COR-L47 (cell line): ENCODE results near the gene SCNN1B.
"Not testable (repeated sequence)": the region's sequence is repeated elsewhere in the genome, so short reads cannot be mapped to it uniquely, and the experiment has no call there.

ENCODE experiments used
- DNase-seq: peaks from one replicate; lab custom pipeline; 2025; lab: John Stamatoyannopoulos, UW

Gene SCNN1B

GRCh38 chr16:23355106-23355670, 53.1 kb downstream of the SCNN1B start:
- DNase-seq, result no peak

GRCh38 chr16:23356941-23357340, 54.8 kb downstream of the SCNN1B start:
- DNase-seq, result no peak

DNA sequence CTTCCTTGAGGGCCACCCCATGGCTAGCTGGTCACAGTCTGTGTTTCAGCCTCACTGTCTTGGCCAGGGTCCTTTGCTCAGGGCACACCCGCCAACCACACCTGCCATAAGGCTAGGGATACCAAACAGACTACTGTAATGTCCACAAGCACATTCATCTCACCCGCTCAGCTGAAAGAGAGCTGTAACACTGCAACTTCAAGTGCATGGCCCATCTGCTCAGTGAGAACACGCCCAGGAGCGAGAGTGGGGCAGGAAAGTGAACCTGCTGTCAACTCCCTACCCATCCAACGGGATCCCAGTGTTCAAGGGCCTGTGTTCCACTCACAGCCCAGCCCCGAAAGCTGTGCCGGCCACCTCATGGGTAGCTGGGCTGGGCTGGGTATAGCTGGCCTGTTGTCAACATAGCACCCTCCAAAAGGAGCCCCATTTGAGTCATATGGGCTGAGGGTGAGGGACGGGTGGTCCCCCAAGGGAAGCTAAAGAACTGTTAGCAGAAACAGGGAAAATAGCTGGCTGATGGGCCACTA, 55.7 kb downstream of the SCNN1B start:
- no peak for DNase-seq

DNA sequence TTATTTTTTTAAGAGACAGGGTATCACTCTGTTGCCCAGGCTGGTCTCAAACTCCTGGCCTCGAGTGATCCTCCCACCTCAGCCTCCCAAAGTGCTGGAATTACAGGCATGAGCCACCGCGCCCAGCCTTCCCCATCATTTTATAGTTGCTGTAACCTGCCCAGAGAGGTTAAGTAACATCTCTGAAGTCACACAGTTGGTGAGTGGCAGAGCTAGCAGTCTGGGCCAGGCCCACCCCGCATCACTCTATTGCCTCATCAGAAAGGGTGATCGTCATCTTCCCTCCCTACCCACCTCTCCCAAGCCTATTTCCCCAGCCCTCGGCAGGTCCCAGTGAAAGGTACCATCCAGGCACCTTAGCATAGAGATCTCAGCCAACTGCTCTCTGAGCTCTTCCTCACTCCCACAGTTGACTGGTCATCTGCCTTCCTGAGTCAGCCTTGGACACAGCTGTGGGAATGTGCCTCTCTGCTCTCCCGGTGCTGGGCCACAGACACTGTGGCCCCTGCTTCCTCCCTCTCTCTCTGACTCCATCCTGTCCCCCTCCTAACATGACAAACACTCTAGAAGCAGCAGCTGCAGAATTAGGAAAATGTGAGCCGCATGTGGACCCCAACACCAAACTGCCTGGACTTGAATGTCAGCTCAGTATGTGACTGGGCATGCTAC, 57.1 kb downstream of the SCNN1B start:
- no peak for DNase-seq

DNA sequence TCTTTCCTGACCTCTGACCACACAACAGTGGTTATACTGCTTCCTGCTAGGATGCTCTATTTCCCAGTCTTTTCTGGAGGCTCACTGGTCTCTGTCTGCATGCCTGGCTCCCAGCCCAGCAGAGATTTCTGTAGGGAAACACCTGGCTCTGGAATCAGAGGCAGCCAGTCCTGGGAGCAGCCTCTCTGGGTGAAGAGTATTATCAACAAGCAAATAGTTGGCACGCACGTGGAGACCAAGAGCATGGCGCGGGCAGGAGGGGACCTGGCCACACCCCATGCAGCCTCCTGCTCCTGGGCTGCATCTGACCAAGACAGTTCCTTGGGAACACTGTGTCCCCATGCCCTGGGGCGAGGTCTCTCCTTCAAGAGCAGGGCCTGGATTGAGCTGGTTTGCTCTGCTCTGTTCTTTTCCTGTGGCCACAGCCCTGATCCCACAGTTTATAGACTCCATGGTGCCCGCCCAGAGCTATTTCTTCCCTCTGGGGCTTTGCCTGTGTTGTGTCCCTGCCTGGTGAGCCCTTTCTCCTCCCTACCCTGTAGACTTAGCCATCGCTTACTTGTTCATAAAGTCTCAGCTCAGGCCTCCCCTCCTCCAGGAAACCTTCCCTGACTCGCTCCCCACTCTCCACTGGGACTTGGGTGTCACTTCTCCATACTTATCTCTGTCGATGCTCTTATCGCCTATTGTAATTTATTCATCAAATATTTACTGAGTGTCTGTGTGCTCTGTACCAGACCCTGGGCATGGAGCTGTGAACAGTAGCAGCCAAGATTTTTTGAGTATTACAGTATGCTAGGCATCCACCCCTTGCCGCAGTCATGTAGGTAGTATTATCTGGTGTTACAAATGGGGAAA, 60.6 kb downstream of the SCNN1B start:
- peak; percentile 73 for DNase-seq

- no peak for DNase-seq
Measured at GRCh38 chr16:23365602-23366240, 63.6 kb downstream of the SCNN1B start.

- not testable (repeated sequence) for DNase-seq
Measured at GRCh38 chr16:23366341-23366740, 64.2 kb downstream of the SCNN1B start.

- no peak for DNase-seq
Measured at GRCh38 chr16:23367564-23367963, 65.5 kb downstream of the SCNN1B start.

- DNase-seq, result no peak
Measured at GRCh38 chr16:23367988-23368387, 65.9 kb downstream of the SCNN1B start.

DNA sequence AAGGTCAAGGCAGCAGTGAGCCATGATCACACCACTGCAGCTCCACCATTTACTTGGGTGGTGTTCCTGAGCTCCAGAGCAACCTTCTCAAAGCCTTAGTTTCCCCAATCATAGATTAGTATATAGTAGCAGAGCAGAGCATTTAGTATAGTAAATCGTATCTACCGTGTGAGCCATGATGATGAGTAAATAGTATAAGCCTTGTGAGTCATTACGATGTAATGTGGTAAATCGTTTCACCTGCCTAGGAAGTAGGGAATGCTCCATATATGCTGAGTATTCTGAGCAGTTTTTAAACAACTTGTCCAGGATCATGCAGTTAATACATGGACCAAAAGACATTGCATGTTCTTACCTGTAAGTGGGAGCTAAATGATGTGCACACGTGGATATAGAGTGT, 66.4 kb downstream of the SCNN1B start:
- no peak for DNase-seq

GRCh38 chr16:23369416-23369815, 67.3 kb downstream of the SCNN1B start:
- no peak for DNase-seq

GRCh38 chr16:23371368-23371767, 69.3 kb downstream of the SCNN1B start:
- no peak for DNase-seq

DNA sequence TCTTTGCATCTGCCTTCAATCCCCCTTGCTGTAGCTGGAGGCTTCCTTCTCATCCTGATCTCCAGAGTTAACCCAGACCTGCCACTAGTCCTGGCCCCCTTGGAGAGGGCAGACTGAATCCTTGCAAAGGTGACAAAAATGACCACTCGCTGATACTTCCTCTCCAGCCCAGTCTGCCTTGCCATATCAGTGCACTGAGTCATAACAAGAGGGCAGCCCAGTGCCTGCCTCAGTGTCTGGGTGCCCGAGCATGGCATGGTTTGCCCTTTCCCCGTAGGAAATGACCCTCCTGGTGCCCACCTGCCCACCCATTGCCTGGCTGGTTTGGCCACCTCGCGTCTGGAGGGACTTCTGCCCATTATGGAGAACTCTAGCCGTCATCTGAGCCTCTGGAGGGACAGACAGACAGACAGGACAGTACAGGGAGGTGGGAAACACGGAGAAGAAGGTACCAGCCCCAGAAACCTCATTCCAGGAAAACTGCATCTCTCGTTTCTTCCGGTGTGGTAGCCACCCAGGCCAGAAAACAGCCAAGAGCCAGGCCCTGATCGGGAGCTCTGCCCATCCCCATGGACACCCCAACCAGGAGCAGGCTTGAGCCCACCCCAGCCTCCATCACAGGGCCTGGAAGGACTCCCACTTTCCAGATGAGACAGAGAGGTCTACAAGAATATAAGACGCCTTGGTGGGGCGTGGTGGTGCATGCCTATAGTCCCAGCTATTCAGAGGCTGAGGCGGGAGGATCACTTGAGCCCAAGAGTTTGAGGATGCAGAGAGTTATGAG, 71.5 kb downstream of the SCNN1B start:
- DNase-seq, result no peak

- no peak for DNase-seq
Measured at GRCh38 chr16:23374721-23375510, 72.8 kb downstream of the SCNN1B start.

GRCh38 chr16:23375643-23376042, 73.5 kb downstream of the SCNN1B start:
- no peak for DNase-seq

DNA sequence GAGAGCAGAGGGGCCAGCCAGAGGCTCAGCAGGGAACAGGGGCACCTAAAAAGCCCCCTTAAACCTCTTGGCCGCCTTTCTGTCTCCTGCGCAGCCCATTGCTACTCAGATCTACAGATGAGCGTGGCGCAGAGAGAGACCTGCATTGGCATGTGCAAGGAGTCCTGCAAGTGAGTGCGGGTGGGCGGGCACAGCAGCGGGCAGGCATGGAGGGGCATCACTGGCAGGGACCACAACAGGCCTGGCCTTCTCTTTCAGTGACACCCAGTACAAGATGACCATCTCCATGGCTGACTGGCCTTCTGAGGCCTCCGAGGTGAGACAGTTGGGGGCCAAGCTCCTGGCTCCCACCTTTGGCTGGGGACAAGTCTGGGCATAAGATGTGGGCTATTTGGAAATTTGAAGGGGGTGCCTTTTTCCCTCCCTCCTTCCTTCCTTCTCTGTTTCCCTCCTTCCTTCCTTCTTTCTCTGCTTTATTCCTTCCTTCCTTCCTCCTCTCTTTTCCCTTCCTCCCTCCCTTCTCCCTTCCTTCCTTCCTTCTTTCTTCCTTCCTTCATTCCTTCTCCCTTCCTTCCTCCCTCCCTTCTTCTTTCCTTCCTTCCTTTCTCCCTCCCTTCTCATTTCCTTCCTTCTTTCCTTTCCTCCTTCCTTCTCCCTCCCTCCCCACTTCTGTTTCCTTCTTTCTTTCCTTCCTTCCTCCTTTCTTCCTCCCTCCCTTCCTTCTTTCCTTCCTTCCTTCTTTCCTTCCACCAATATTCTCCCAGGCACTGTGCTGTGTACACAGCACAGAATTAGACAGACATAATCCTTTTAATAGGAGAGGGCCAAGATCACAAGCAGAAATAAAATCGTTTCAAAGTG, 75.2 kb downstream of the SCNN1B start:
- DNase-seq, result no peak

- DNase-seq, result no peak
Measured at GRCh38 chr16:23378256-23378655, 76.2 kb downstream of the SCNN1B start.

GRCh38 chr16:23378921-23379320, 76.8 kb downstream of the SCNN1B start:
- DNase-seq, result no peak

DNA sequence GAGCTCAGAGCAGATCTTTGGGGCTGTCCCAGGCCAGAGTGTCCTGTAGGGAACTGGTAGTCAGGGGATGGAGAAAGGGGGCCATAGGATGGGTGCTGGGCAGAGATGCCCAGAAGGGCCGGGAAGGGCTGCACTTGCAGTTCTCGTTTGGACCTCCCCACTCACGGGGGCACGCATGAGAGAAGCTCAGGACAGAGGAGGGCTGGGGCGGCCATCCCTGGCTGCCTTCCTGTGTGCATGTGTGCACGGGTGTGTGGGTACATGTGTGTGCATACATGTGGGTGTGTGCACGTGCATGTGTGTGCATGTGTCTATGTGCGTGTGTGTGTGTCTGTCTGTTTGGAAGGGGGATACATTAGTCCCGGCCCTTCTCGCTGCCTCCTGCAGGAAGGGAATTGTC, 77.6 kb downstream of the SCNN1B start:
- no peak for DNase-seq

DNA sequence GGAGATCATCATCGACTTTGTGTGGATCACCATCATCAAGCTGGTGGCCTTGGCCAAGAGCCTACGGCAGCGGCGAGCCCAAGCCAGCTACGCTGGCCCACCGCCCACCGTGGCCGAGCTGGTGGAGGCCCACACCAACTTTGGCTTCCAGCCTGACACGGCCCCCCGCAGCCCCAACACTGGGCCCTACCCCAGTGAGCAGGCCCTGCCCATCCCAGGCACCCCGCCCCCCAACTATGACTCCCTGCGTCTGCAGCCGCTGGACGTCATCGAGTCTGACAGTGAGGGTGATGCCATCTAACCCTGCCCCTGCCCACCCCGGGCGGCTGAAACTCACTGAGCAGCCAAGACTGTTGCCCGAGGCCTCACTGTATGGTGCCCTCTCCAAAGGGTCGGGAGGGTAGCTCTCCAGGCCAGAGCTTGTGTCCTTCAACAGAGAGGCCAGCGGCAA, 78.4 kb downstream of the SCNN1B start:
- DNase-seq, result no peak
